HepG2 (cell line): Measurements from ENCODE around the gene PSENEN. TPM values are rescaled to one million over a fixed set of nuclear protein-coding genes. Genes with fewer than 3 reads are reported as not detected.
A peak's percentile ranks its signal among the peaks of the same experiment; 100 is the strongest.

Experiments
- CHD4 ChIP-seq: fragments of 200-600 bp; sonication (generic); IDR thresholded peaks from 2 replicates; pipeline ENCODE4 v1.7.0; 2017; ENCODE audit warnings: mild to moderate bottlenecking, low read length, borderline replicate concordance
- HDAC6 ChIP-seq: fragments of 200-600 bp; sonication (generic); IDR thresholded peaks from 2 replicates; pipeline ENCODE4 v1.7.0; 2017; ENCODE audit warnings: mild to moderate bottlenecking, antibody characterized with exemption, low read length, low read depth
- KIAA2018 ChIP-seq: sonication (generic); formaldehyde crosslinking; IDR thresholded peaks from 2 replicates; pipeline ENCODE4 v1.5.0; 2020; ENCODE audit warnings: mild to moderate bottlenecking, missing genetic modification reagents, borderline replicate concordance
- MAFF ChIP-seq: IDR thresholded peaks from 2 replicates; pipeline ENCODE4 v1.6.1; 2011; ENCODE audit warnings: low read depth, low read length, improper control_type of control experiment
- MYC ChIP-seq: sonication (generic); formaldehyde crosslinking; IDR thresholded peaks from 2 replicates; pipeline ENCODE4 v1.9.0; 2021; ENCODE audit warnings: missing genetic modification reagents, borderline replicate concordance
- NAIF1 ChIP-seq: sonication (generic); formaldehyde crosslinking; IDR thresholded peaks from 2 replicates; pipeline ENCODE4 v1.5.0; 2020; ENCODE audit warnings: mild to moderate bottlenecking, missing genetic modification reagents, borderline replicate concordance
- PCBP2 ChIP-seq: fragments of 200-400 bp; formaldehyde crosslinking; optimal IDR thresholded peaks from 2 replicates; pipeline ENCODE3; 2018; ENCODE audit warnings: low read length, low read depth; ENCODE audit not compliant: poor library complexity, severe bottlenecking
- SIN3A ChIP-seq: IDR thresholded peaks from 2 replicates; pipeline ENCODE4 v1.6.1; 2011; ENCODE audit warnings: low read depth, mild to moderate bottlenecking, control low read depth, low read length, borderline replicate concordance
- SKI ChIP-seq: fragments of 450-650 bp; IDR thresholded peaks from one replicate; pipeline ENCODE4 v1.6.1; 2018; ENCODE audit warnings: mild to moderate bottlenecking; ENCODE audit not compliant: partially characterized antibody
- SP1 ChIP-seq, 2 experiments: fragments of 450-650 bp in 1 of 2; sonication (generic) in 1 of 2; formaldehyde crosslinking in 1 of 2; IDR thresholded peaks; 2 replicates each; pipeline versions ENCODE4 v1.4.0 to v1.6.1; 2016 to 2020; ENCODE audit warnings: missing genetic modification reagents in 1 of 2
- SRY ChIP-seq: sonication (generic); formaldehyde crosslinking; IDR thresholded peaks from 2 replicates; pipeline ENCODE4 v1.8.0; 2022; ENCODE audit warnings: mild to moderate bottlenecking, missing genetic modification reagents
- YEATS2 ChIP-seq: sonication (generic); formaldehyde crosslinking; IDR thresholded peaks from 2 replicates; pipeline ENCODE4 v1.4.0; 2020; ENCODE audit warnings: missing genetic modification reagents, borderline replicate concordance
- ZBTB42 ChIP-seq: sonication (generic); formaldehyde crosslinking; IDR thresholded peaks from 2 replicates; pipeline ENCODE4 v1.5.0; 2020; ENCODE audit warnings: mild to moderate bottlenecking, missing genetic modification reagents
- ZNF207 ChIP-seq: fragments of 450-650 bp; IDR thresholded peaks from 2 replicates; pipeline ENCODE4 v1.6.1; 2016; ENCODE audit warnings: antibody characterized with exemption, borderline replicate concordance
- ZNF30 ChIP-seq: sonication (generic); formaldehyde crosslinking; IDR thresholded peaks from 2 replicates; pipeline ENCODE4 v1.5.0; 2020; ENCODE audit warnings: mild to moderate bottlenecking, missing genetic modification reagents
- ZNF343 ChIP-seq: sonication (generic); formaldehyde crosslinking; IDR thresholded peaks from 2 replicates; pipeline ENCODE4 v1.4.0; 2020; ENCODE audit warnings: mild to moderate bottlenecking, missing genetic modification reagents
- ZNF691 ChIP-seq: sonication (generic); formaldehyde crosslinking; IDR thresholded peaks from 2 replicates; pipeline ENCODE4 v1.4.0; 2020; ENCODE audit warnings: missing genetic modification reagents, low read depth, mild to moderate bottlenecking, borderline replicate concordance
- ZNF777 ChIP-seq: sonication (generic); formaldehyde crosslinking; IDR thresholded peaks from 2 replicates; pipeline ENCODE4 v1.4.0; 2020; ENCODE audit warnings: missing genetic modification reagents
- polyA plus RNA-seq, 8 experiments: library from polyadenylated mRNA; depleted of rRNA in 3 of 8; stranded (reverse) in 7 of 8; unstranded in 1 of 8; fragments of >200 nt; fragmentation: Illumina TruSeq in 4 of 8; extraction: Trizol in 4 of 8; gene quantifications; 2 replicates each; pipeline versions ENCODE4 v1.2.1 to v1.2.3, GENCODE V29; 2011 to 2016; ENCODE audit warnings: low read depth in 4 of 8, missing spikeins in 1 of 8, mixed read lengths in 1 of 8; ENCODE audit not compliant: insufficient read depth in 1 of 8
- total RNA-seq, 5 experiments: library from RNA; depleted of rRNA; stranded (reverse); fragments of >200 nt; fragmentation: Illumina TruSeq; extraction: Trizol; gene quantifications; 2 replicates each; pipeline ENCODE4 v1.2.3, GENCODE V29; 2016; ENCODE audit warnings: low read depth in 1 of 5

Gene PSENEN
- total and polyA plus RNA-seq, 2 of the 13 experiments (the other 11 are each of a cell fraction or from before 2014, with no cell fraction given): 16.9 to 34.2 TPM

- TF ChIP-seq ZNF30 (CRISPR knock-in tag) (no peak), PCBP2 (no peak), HDAC6 (no peak), YEATS2 (CRISPR knock-in tag) (peak; percentile 96), SP1 (IDR thresholded peaks at IDR 0.05) (no peak), SP1 (CRISPR knock-in tag; IDR thresholded peaks at IDR 0.05) (peak; percentile 86), ZNF343 (CRISPR knock-in tag) (no peak), CHD4 (no peak), MAFF (no peak), ZNF777 (CRISPR knock-in tag) (peak; percentile 85), NAIF1 (CRISPR knock-in tag) (no peak), SRY (CRISPR knock-in tag) (no peak; the same call in 1 of the 2 replicates), SKI (peak; percentile 11), ZNF207 (no peak), ZBTB42 (CRISPR knock-in tag) (no peak), MYC (CRISPR knock-in tag) (peak; percentile 68; the same call in 1 of the 2 replicates), KIAA2018 (no peak), ZNF691 (CRISPR knock-in tag) (no peak), SIN3A (peak; percentile 87)
These were observed 2.9 kb downstream of the PSENEN start, which contains the start of gene LIN37 (continued) for GRCh38 chr19:35748106-35749020.
